Mesodermal cell (in vitro differentiated cells): ENCODE results near the gene THOP1.

Source experiments
- H3K27ac ChIP-seq: 2 replicates; pipeline ENCODE4 v1.7.0; 2013; ENCODE audit warnings: mild to moderate bottlenecking, low read depth, low read length, moderate library complexity; ENCODE audit not compliant: severe bottlenecking
- H3K36me3 ChIP-seq: 2 replicates; pipeline ENCODE4 v1.7.1; 2013; ENCODE audit warnings: mild to moderate bottlenecking, low read length, moderate library complexity; ENCODE audit not compliant: control insufficient read depth, insufficient read depth
- H3K4me1 ChIP-seq: one replicate; pipeline ENCODE4 v1.7.1; 2013; ENCODE audit warnings: mild to moderate bottlenecking, low read length; ENCODE audit not compliant: insufficient read depth, control insufficient read depth, poor library complexity, severe bottlenecking
- H3K4me3 ChIP-seq: 2 replicates; pipeline ENCODE4 v1.7.0; 2013; ENCODE audit warnings: low read length, control low read depth, mild to moderate bottlenecking; ENCODE audit not compliant: insufficient read depth, poor library complexity, severe bottlenecking; ENCODE audit errors: extremely low read depth
- H3K9me3 ChIP-seq: 2 replicates; pipeline ENCODE4 v1.7.1; 2013; ENCODE audit warnings: mild to moderate bottlenecking, low read length, moderate library complexity; ENCODE audit not compliant: control insufficient read depth
- WGBS, 2 experiments: methylation state at CpG; one replicate each; pipeline ENCODE4 v1.1.5; 2013; ENCODE audit warnings: missing lambda C conversion rate in 2 of 2; ENCODE audit not compliant: insufficient coverage in 2 of 2; 5-methylcytosine and 5-hydroxymethylcytosine counted together

The THOP1 gene

DNA sequence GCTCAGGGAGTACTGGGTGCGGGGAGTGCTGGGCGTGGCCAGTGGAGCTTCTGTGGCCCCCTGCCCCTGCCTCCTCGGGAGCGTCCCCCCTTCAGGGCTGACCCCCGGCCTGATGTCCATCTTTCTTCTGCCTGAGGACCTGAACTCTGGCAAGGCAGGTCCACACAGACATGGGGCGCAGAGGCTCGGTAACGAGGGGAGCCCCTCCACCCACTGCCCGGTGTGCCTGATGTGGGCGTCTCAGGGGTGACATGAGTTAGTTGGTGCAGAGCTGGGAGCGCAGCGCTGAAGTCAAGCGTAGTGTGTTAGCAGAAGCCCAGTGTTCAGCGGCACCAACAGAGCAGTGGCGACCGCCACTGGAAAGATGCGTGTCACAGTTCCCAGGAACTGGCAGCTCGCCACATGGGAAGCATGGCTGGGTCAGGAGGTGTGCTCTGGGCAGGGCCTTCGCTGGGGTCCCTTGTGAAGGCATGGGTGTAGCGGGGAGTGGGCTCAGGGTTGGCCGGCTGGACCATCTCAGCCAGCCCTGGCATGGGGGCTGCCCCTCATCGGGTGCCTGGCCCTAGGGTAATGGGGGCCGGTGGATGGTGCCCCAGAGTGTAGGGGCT lies 11.5 kb downstream of the THOP1 start:
- H3K4me1 ChIP-seq: peaks cover 15% of the 10 kb centered on the region
- H3K9me3 ChIP-seq: no peaks in the 10 kb centered on the region
- H3K27ac ChIP-seq: no peak overlapping the region
- 96 to 97% methylated on average over 22 to 23 of the region's 23 CpGs for WGBS, 2 experiments
- H3K36me3 ChIP-seq: peaks cover 92% of the 10 kb centered on the region
- no peak overlapping the region for H3K4me3 ChIP-seq

GRCh38 chr19:2797280-2797679 lies 12.0 kb downstream of the THOP1 start:
- WGBS, 2 experiments: 95 to 96% methylated on average over 15 of the region's 15 CpGs
- Histone ChIP-seq H3K36me3 (peaks cover 92% of the 10 kb centered on the region), H3K4me3 (no peak overlapping the region), H3K27ac (no peak overlapping the region), H3K4me1 (peaks cover 15% of the 10 kb centered on the region), H3K9me3 (no peaks in the 10 kb centered on the region)

DNA sequence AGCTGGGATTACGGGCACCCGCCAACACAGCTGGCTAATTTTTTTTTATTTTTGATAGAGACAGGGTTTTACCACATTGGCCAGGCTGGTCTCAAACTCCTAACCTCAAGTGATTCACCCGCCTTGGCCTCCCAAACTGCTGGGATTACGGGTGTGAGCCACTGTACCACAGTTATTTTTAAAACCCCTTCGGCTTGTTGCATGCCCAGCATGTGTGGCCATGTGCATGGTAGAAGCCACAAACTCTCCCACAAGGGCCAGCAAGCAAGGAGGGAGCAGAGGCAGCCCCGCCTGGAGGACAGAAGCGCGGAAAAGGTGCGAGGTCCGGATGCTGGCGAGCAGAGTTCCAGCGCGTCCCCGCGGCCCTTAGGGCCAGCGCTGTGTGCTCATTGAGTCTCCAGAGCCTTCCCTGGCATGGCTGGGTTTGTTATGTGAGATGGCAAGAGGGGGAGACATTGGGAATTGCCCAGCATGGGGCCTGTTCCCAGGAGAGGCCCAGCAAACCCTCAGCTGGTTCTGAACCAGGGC lies 12.9 kb downstream of the THOP1 start:
- no peak overlapping the region for H3K4me3 ChIP-seq
- H3K36me3 ChIP-seq: peaks cover 92% of the 10 kb centered on the region
- no peaks in the 10 kb centered on the region for H3K9me3 ChIP-seq
- H3K4me1 ChIP-seq: peaks cover 15% of the 10 kb centered on the region
- 94 to 96% methylated on average over 12 to 16 of the region's 16 CpGs for WGBS, 2 experiments
- H3K27ac ChIP-seq: peak overlapping the region; percentile 66

DNA sequence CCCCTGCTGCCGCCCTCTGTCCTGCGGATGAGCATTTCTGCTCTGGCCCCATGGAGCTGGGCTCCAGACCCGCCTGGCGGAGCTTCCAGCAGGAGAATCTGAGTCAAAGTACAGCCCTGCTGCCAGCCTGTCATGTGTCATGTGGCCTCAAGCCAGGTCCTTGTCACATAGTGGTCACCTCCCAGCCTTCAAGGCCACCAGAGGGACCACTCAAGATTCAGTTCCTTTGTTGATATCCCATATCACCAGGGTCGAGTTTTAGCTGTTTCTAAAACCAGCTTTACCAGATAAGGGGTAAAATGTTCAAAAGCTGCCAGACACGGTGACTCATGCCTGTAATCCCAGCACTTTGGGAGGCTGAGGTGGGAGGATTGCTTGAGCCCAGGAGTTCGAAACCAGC lies 13.4 kb downstream of the THOP1 start:
- peak overlapping the region; percentile 66 for H3K27ac ChIP-seq
- H3K4me3 ChIP-seq: no peak overlapping the region
- no peaks in the 10 kb centered on the region for H3K9me3 ChIP-seq
- peaks cover 15% of the 10 kb centered on the region for H3K4me1 ChIP-seq
- 81 to 87% methylated on average over 7 of the region's 7 CpGs for WGBS, 2 experiments
- peaks cover 92% of the 10 kb centered on the region for H3K36me3 ChIP-seq

DNA sequence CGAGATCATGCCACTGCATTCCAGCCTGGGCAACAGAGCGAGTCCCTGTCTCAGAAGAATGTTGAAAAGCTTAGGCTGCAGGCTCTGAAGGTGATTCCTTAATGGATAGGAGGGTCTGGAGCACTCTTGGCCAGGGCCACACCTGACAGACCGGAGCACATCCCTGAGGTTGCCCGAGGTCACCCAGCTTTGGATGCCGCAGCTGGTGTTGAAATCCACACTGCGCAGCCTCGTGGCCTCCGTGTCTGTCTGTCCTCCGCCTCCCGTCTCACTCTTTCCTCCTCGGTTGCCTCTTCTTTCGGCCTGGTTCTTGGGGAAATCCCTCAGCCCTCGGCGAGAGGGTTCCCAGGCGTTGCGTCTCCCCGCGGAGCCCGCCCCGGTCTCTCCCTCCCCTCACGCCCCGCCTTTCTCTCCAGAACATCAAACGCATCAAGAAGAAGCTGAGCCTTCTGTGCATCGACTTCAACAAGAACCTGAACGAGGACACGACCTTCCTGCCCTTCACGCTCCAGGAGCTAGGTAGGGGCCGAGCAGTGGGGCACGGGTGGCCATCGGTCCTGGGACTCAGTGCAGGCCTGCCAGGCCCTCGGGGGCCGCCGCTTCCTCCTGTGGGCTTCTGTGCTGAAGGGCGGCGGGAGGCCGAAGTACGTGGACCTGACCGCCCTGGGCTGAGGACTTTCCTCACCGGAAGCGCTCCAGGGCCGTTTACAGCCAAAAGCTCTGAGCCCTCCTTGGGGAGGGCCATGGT lies 14.1 kb downstream of the THOP1 start:
- Histone ChIP-seq H3K27ac (no peak overlapping the region), H3K9me3 (no peaks in the 10 kb centered on the region), H3K36me3 (peaks cover 92% of the 10 kb centered on the region), H3K4me3 (no peak overlapping the region), H3K4me1 (peaks cover 15% of the 10 kb centered on the region)
- WGBS, 2 experiments: 94% methylated on average over 39 to 41 of the region's 41 CpGs

DNA sequence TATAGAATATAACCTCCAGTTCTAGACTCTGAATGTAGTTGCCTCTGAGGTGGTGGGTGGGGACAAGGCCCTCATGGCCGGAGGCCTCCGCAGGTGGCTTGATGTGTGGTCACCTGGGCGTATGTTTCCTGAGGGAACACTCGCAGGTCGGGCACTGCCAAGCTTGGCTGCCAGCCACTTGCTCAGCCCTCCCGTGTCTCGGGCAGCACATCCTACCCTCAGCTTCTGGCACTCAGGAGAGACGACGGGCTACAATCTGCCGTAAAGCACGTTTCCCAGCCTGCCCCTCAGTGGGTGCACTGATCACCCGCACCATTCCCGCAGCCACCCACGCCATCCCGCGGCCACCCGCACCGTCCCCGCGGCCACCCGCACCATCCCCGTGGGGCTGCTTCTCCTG lies 15.2 kb downstream of the THOP1 start:
- Histone ChIP-seq H3K27ac (no peak overlapping the region), H3K4me3 (no peak overlapping the region), H3K9me3 (no peaks in the 10 kb centered on the region), H3K4me1 (peaks cover 15% of the 10 kb centered on the region), H3K36me3 (peaks cover 92% of the 10 kb centered on the region)
- WGBS, 2 experiments: 95 to 96% methylated on average over 20 to 21 of the region's 22 CpGs

DNA sequence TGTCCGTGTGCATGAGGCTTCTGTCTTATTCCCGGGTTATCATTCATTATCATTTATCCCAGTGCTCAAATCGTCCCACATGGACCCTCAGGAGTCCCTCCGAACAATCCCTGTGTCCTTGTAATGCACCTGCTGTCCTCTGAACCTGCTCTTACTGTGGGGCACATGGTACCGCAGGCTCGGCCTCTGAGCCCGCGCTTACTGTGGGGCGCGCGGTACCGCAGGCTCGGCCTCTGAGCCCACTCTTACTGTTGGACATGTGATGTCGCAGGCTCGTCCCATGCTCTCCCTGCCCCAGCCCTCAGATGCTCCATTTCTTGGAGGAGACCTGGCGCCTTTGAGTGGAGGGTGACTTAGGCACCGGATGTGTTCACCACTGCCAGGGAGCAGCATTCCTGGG lies 17.5 kb downstream of the THOP1 start:
- WGBS, 2 experiments: 95 to 99% methylated on average over 15 of the region's 17 CpGs
- Histone ChIP-seq H3K36me3 (peaks cover 87% of the 10 kb centered on the region), H3K4me3 (no peak overlapping the region), H3K9me3 (no peaks in the 10 kb centered on the region), H3K27ac (no peak overlapping the region), H3K4me1 (peaks cover 11% of the 10 kb centered on the region)

DNA sequence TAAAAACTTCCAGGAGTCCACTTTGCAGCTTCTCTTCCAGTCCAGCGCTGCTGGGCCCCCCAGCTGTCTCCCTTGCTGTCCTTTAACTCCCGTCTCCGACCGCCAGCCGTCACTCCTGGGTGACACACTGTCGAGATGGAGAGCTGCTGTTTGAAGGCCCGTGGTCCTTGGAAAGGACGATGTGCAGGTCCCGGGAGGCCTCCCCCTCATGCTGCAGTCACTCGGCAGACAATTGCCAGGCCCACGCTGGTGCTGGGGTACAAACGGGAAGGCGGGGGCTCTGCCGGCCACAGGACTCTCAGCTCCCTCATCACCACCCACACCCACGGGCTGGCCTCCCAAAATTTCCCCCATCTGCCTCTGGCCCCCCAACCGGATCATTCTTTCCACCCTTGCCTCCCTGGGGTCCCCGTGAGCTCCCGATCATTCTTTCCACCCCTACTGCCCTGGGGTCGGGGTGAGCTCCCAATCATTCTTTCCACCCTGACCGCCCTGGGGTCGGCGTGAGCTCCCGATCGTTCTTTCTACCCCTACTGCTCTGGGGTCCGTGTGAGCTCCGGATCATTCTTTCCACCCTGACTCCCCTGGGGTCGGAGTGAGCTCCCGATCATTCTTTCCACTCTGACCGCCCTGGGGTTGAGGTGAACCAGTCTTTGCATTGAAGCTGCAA lies 18.3 kb downstream of the THOP1 start:
- no peak overlapping the region for H3K27ac ChIP-seq
- H3K4me3 ChIP-seq: no peak overlapping the region
- 96 to 97% methylated on average over 22 to 29 of the region's 29 CpGs for WGBS, 2 experiments
- peaks cover 3% of the 10 kb centered on the region for H3K4me1 ChIP-seq
- H3K9me3 ChIP-seq: no peaks in the 10 kb centered on the region
- H3K36me3 ChIP-seq: peaks cover 89% of the 10 kb centered on the region

GRCh38 chr19:2804156-2805004 lies 19.1 kb downstream of the THOP1 start:
- Histone ChIP-seq H3K27ac (no peak overlapping the region), H3K4me3 (no peak overlapping the region), H3K9me3 (no peaks in the 10 kb centered on the region), H3K36me3 (peaks cover 90% of the 10 kb centered on the region), H3K4me1 (no peaks in the 10 kb centered on the region)
- 93 to 95% methylated on average over 18 to 20 of the region's 27 CpGs for WGBS, 2 experiments

GRCh38 chr19:2805261-2805900 lies 20.1 kb downstream of the THOP1 start:
- peaks cover 89% of the 10 kb centered on the region for H3K36me3 ChIP-seq
- no peaks in the 10 kb centered on the region for H3K9me3 ChIP-seq
- H3K4me1 ChIP-seq: no peaks in the 10 kb centered on the region
- H3K4me3 ChIP-seq: no peak overlapping the region
- 97% methylated on average over 19 to 20 of the region's 28 CpGs for WGBS, 2 experiments
- H3K27ac ChIP-seq: no peak overlapping the region
